Hepatocyte (in vitro differentiated cells): ENCODE data around the gene GNA14.

Experiments
- EZH2 ChIP-seq: fragments of 200-600 bp; sonication (generic); IDR thresholded peaks from 2 replicates; pipeline ENCODE4 v1.6.1; 2016; ENCODE audit warnings: antibody characterized with exemption, mild to moderate bottlenecking, borderline replicate concordance
- EZH2phosphoT487 ChIP-seq: fragments of 200-600 bp; sonication (generic); IDR thresholded peaks from one replicate; pipeline ENCODE4 v1.6.1; 2018; ENCODE audit warnings: antibody characterized with exemption, mild to moderate bottlenecking, low read depth, moderate library complexity; ENCODE audit not compliant: unreplicated experiment, severe bottlenecking
- TF ChIP-seq, protein P1 (sequence below): fragments of 200-600 bp; sonication (generic); IDR thresholded peaks from 2 replicates; pipeline ENCODE4 v1.5.1; 2016; ENCODE audit warnings: antibody characterized with exemption, mild to moderate bottlenecking; ENCODE audit not compliant: poor library complexity

DNA sequence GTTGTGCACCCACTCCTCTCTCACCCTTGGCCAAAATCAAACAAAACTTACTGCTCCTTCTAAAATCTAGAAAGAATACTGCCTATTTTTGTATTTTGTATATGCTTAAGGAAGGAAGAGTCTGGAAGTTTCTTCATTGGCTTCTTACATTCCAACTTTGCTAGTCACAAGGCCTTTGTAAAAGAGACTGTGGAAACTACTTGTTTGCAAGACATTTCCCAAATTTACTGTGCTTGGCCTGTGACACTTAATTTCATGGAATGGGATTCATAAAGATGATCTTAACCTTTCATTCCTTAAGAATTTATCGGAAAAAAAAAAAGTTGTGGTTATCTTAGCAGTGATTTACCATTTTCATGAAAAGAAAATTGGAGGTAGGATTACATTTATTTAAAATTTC lies 261.9 kb downstream of the GNA14 start:
- TF ChIP-seq, protein P1, sequence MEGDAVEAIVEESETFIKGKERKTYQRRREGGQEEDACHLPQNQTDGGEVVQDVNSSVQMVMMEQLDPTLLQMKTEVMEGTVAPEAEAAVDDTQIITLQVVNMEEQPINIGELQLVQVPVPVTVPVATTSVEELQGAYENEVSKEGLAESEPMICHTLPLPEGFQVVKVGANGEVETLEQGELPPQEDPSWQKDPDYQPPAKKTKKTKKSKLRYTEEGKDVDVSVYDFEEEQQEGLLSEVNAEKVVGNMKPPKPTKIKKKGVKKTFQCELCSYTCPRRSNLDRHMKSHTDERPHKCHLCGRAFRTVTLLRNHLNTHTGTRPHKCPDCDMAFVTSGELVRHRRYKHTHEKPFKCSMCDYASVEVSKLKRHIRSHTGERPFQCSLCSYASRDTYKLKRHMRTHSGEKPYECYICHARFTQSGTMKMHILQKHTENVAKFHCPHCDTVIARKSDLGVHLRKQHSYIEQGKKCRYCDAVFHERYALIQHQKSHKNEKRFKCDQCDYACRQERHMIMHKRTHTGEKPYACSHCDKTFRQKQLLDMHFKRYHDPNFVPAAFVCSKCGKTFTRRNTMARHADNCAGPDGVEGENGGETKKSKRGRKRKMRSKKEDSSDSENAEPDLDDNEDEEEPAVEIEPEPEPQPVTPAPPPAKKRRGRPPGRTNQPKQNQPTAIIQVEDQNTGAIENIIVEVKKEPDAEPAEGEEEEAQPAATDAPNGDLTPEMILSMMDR: no peak
- TF ChIP-seq EZH2 (no peak), EZH2phosphoT487 (no peak)
